ENCODE results near the gene ST3GAL3.
A peak's percentile ranks its signal among the peaks of the same experiment; 100 is the strongest.

Gene ST3GAL3

GRCh38 chr1:43935711-43936427 is 228.5 kb downstream of the ST3GAL3 start:
- Histone ChIP-seq H3K9me3 (ENCODE audit: low read depth, low read length) (no peaks in the 10 kb centered on the region), H3K4me3 (peak overlapping the region; percentile 80), H3K9ac (ENCODE audit: insufficient read length) (peak overlapping the region; percentile 39), H3K27ac (no peak overlapping the region), H3K36me3 (ENCODE audit: insufficient read depth, low read length) (peaks cover 8% of the 10 kb centered on the region)
- TF ChIP-seq EZH2 (IDR thresholded peaks at IDR 0.05): no peak
- no peak for TF ChIP-seq FOXP2 (optimal IDR thresholded peaks at IDR 0.05; ENCODE audit: control extremely low read depth, extremely low read length, insufficient read depth)
- TF ChIP-seq POLR2AphosphoS5 (IDR thresholded peaks at IDR 0.05; ENCODE audit: borderline replicate concordance, low read depth, low read length): no peak
- no peak for DNase-seq (ENCODE audit: low read depth, low spot score)

GRCh38 chr1:43936431-43937151 is 229.3 kb downstream of the ST3GAL3 start:
- Histone ChIP-seq H3K9ac (ENCODE audit: insufficient read length) (peak overlapping the region; percentile 5), H3K36me3 (ENCODE audit: insufficient read depth, low read length) (peaks cover 8% of the 10 kb centered on the region), H3K27ac (peak overlapping the region; percentile 28; the same call in 1 of the 2 replicates), H3K9me3 (ENCODE audit: low read depth, low read length) (no peaks in the 10 kb centered on the region), H3K4me3 (no peak overlapping the region)
- TF ChIP-seq POLR2AphosphoS5 (IDR thresholded peaks at IDR 0.05; ENCODE audit: borderline replicate concordance, low read depth, low read length) (no peak; the same call in 1 of the 2 replicates), FOXP2 (optimal IDR thresholded peaks at IDR 0.05; ENCODE audit: control extremely low read depth, extremely low read length, insufficient read depth) (no peak), EZH2 (IDR thresholded peaks at IDR 0.05) (no peak)
- DNase-seq (ENCODE audit: low read depth, low spot score): no peak

GRCh38 chr1:43937179-43937865 is 230.0 kb downstream of the ST3GAL3 start:
- Histone ChIP-seq H3K4me3 (no peak overlapping the region), H3K36me3 (ENCODE audit: insufficient read depth, low read length) (peaks cover 8% of the 10 kb centered on the region), H3K9ac (ENCODE audit: insufficient read length) (peak overlapping the region; percentile 5), H3K9me3 (ENCODE audit: low read depth, low read length) (no peaks in the 10 kb centered on the region), H3K27ac (peak overlapping the region; percentile 28)
- TF ChIP-seq EZH2 (IDR thresholded peaks at IDR 0.05) (no peak), POLR2AphosphoS5 (IDR thresholded peaks at IDR 0.05; ENCODE audit: borderline replicate concordance, low read depth, low read length) (no peak), FOXP2 (optimal IDR thresholded peaks at IDR 0.05; ENCODE audit: control extremely low read depth, extremely low read length, insufficient read depth) (no peak)
- DNase-seq (ENCODE audit: low read depth, low spot score): no peak

DNA sequence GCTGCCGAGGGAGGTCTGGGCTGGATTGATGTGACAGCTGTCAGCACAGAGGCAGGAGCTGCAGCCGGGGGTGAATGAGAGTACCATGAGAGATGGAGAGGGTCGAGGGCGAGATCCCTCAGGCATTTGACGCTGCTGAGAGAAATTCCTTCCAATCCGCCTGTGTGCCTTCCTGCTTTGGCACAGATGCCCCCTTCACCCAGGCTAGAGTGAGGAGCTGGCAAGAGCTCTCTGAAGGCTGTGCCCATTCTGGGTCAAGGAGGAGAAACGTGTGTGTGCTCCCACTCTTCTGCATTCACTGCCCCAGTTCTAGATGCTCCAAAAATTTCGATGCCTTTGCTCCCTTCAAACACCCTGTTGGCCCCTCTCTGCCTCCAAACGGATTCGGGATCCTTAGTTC is 231.0 kb downstream of the ST3GAL3 start:
- TF ChIP-seq EZH2 (IDR thresholded peaks at IDR 0.05) (no peak), POLR2AphosphoS5 (IDR thresholded peaks at IDR 0.05; ENCODE audit: borderline replicate concordance, low read depth, low read length) (no peak), FOXP2 (optimal IDR thresholded peaks at IDR 0.05; ENCODE audit: control extremely low read depth, extremely low read length, insufficient read depth) (no peak)
- peaks cover 8% of the 10 kb centered on the region for H3K36me3 ChIP-seq (ENCODE audit: insufficient read depth, low read length)
- no peak for DNase-seq (ENCODE audit: low read depth, low spot score)
- H3K27ac ChIP-seq: peak overlapping the region; percentile 58; the same call in 1 of the 2 replicates
- H3K9me3 ChIP-seq (ENCODE audit: low read depth, low read length): no peaks in the 10 kb centered on the region
- H3K4me3 ChIP-seq: no peak overlapping the region
- no peak overlapping the region for H3K9ac ChIP-seq (ENCODE audit: insufficient read length)

- H3K36me3 ChIP-seq (ENCODE audit: insufficient read depth, low read length): peaks cover 8% of the 10 kb centered on the region
- no peak for DNase-seq (ENCODE audit: low read depth, low spot score)
- H3K27ac ChIP-seq: peak overlapping the region; percentile 58; the same call in 1 of the 2 replicates
- H3K9me3 ChIP-seq (ENCODE audit: low read depth, low read length): no peaks in the 10 kb centered on the region
- TF ChIP-seq POLR2AphosphoS5 (IDR thresholded peaks at IDR 0.05; ENCODE audit: borderline replicate concordance, low read depth, low read length) (no peak), FOXP2 (optimal IDR thresholded peaks at IDR 0.05; ENCODE audit: control extremely low read depth, extremely low read length, insufficient read depth) (no peak), EZH2 (IDR thresholded peaks at IDR 0.05) (no peak)
- no peak overlapping the region for H3K9ac ChIP-seq (ENCODE audit: insufficient read length)
- no peak overlapping the region for H3K4me3 ChIP-seq
Measured at GRCh38 chr1:43938892-43939587, 231.7 kb downstream of the ST3GAL3 start.

DNA sequence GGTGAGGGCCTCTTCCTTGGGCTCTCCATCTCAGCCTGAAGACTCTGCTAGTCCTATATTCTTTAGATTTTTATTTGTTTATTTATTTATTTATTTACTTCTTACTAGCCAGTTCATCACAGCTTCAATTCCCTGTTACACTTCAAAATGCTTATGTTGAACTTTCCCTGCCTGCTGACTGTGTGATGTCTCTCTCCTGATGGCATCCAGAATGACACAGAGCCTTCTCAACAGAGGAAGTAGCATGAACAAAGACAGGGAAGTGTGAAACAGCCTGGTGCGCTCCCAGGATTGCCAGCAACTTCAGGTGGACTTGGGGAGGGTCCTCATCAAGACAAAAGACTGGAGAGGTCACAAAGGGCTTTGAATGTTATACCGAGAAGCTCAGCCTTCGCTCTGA is 235.1 kb downstream of the ST3GAL3 start:
- H3K4me3 ChIP-seq: no peak overlapping the region
- TF ChIP-seq EZH2 (IDR thresholded peaks at IDR 0.05) (no peak), FOXP2 (optimal IDR thresholded peaks at IDR 0.05; ENCODE audit: control extremely low read depth, extremely low read length, insufficient read depth) (no peak), POLR2AphosphoS5 (IDR thresholded peaks at IDR 0.05; ENCODE audit: borderline replicate concordance, low read depth, low read length) (no peak)
- DNase-seq (ENCODE audit: low read depth, low spot score): no peak
- H3K9ac ChIP-seq (ENCODE audit: insufficient read length): no peak overlapping the region
- no peaks in the 10 kb centered on the region for H3K9me3 ChIP-seq (ENCODE audit: low read depth, low read length)
- no peak overlapping the region for H3K27ac ChIP-seq
- no peaks in the 10 kb centered on the region for H3K36me3 ChIP-seq (ENCODE audit: insufficient read depth, low read length)

GRCh38 chr1:43944860-43945259 is 237.5 kb downstream of the ST3GAL3 start:
- no peaks in the 10 kb centered on the region for H3K9me3 ChIP-seq (ENCODE audit: low read depth, low read length)
- H3K36me3 ChIP-seq (ENCODE audit: insufficient read depth, low read length): peaks cover 6% of the 10 kb centered on the region
- DNase-seq (ENCODE audit: low read depth, low spot score): no peak
- TF ChIP-seq EZH2 (IDR thresholded peaks at IDR 0.05) (no peak), POLR2AphosphoS5 (IDR thresholded peaks at IDR 0.05; ENCODE audit: borderline replicate concordance, low read depth, low read length) (no peak), FOXP2 (optimal IDR thresholded peaks at IDR 0.05; ENCODE audit: control extremely low read depth, extremely low read length, insufficient read depth) (no peak)
- H3K27ac ChIP-seq: no peak overlapping the region
- 0 out of 2 replicates have a peak overlapping the region, but pooled peaks have one; percentile 25 for H3K4me3 ChIP-seq
- H3K9ac ChIP-seq (ENCODE audit: insufficient read length): no peak overlapping the region
